ENCODE results near the gene TAL1.

DNA sequence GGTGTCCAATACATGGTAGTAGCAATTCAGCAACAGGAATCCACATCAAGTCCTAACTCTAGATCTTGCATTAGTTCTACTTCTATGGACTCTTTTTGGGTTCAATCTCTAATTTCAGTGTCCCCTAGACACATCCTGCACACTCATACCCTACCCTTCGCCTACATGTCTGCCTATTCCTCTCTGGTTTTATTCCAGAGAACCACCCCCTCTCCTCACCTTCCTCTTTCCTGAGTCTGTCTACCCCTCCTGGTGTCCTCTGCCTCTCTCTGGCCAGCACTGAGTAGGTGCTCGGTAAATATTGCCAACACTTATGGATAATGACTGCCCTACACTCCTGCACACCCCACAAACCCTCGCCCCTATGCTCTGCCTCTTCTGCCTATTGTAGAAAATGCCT lies 9.5 kb downstream of the TAL1 start:
- TF ChIP-seq, protein P1, sequence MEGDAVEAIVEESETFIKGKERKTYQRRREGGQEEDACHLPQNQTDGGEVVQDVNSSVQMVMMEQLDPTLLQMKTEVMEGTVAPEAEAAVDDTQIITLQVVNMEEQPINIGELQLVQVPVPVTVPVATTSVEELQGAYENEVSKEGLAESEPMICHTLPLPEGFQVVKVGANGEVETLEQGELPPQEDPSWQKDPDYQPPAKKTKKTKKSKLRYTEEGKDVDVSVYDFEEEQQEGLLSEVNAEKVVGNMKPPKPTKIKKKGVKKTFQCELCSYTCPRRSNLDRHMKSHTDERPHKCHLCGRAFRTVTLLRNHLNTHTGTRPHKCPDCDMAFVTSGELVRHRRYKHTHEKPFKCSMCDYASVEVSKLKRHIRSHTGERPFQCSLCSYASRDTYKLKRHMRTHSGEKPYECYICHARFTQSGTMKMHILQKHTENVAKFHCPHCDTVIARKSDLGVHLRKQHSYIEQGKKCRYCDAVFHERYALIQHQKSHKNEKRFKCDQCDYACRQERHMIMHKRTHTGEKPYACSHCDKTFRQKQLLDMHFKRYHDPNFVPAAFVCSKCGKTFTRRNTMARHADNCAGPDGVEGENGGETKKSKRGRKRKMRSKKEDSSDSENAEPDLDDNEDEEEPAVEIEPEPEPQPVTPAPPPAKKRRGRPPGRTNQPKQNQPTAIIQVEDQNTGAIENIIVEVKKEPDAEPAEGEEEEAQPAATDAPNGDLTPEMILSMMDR (conservative IDR thresholded peaks at IDR 0.05; ENCODE audit: low read length) = no peak
- TF ChIP-seq EZH2phosphoT487 (IDR thresholded peaks at IDR 0.05; ENCODE audit: borderline replicate concordance) = no peak
